Measurements from ENCODE around the gene SIGMAR1.

The SIGMAR1 gene

DNA sequence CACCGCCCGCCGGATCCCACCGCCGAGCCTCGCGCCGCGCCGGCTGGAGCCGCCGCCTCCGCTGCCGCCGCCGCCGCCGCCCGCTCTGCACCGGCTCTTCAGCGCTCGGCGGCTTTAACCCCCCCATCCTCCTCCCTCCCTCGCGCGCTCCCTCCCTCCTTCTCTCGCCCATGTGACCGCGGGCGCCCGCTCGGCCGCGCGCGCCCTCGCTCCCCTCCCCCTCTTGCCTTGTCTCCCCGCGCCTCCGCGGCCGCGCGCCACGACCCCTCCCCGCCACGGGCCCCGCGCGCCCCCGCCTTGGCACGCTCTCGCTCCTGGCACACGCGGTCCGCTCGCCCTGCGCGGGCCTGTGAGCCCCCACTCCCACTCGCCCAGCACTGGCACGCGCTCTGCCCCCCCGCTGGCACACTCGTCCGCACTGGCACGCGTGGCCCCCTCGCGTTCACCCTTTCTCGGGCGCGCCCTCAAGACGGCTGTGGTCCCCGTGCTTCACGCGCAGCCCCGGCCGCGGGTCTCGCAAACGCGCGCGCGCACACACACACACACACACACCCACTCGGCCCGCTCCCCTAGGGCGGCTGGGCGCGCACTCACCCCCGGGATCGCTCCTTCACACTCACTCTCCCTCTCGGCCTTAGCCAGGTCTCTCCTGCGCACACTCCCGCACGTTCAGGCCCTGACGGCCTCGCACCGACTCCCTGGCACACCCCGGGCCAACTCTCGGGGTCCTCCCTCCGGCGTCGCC is 47.8 kb downstream of the SIGMAR1 start, which contains the start of gene CNTFR:
Gene CNTFR, minus strand, starts transcription at position 89 of the 745 bp plus-strand sequence. CDS start 20,743 bp downstream, outside the sequence.
- no peaks in the 10 kb centered on the region for H3K36me3 ChIP-seq (ENCODE audit: low read length)
- no peak within 1 kb of the TSS for H3K9ac ChIP-seq (ENCODE audit: low read length)
- H3K27me3 ChIP-seq (ENCODE audit: low read length) = no peaks in the 10 kb centered on the region
- no peak within 1 kb of the TSS for H2AFZ ChIP-seq (ENCODE audit: low read depth, low read length, severe bottlenecking)
- no peak within 1 kb of the TSS for H3K4me2 ChIP-seq (ENCODE audit: low read depth, low read length, poor library complexity, severe bottlenecking)
- no peaks in the 10 kb centered on the region for H3K79me2 ChIP-seq (ENCODE audit: insufficient read depth, low read length)
- no peaks in the 10 kb centered on the region for H3K9me2 ChIP-seq (replicated peaks; ENCODE audit: insufficient read depth, low read length)
- TF ChIP-seq EZH2phosphoT487 (conservative IDR thresholded peaks at IDR 0.05; ENCODE audit: low read length) = no peak
- TF ChIP-seq, protein P1, sequence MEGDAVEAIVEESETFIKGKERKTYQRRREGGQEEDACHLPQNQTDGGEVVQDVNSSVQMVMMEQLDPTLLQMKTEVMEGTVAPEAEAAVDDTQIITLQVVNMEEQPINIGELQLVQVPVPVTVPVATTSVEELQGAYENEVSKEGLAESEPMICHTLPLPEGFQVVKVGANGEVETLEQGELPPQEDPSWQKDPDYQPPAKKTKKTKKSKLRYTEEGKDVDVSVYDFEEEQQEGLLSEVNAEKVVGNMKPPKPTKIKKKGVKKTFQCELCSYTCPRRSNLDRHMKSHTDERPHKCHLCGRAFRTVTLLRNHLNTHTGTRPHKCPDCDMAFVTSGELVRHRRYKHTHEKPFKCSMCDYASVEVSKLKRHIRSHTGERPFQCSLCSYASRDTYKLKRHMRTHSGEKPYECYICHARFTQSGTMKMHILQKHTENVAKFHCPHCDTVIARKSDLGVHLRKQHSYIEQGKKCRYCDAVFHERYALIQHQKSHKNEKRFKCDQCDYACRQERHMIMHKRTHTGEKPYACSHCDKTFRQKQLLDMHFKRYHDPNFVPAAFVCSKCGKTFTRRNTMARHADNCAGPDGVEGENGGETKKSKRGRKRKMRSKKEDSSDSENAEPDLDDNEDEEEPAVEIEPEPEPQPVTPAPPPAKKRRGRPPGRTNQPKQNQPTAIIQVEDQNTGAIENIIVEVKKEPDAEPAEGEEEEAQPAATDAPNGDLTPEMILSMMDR (IDR thresholded peaks at IDR 0.05; ENCODE audit: insufficient read depth, low read length, poor library complexity, severe bottlenecking) = no peak
- H3K9me3 ChIP-seq (ENCODE audit: insufficient read depth, low read length) = no peaks in the 10 kb centered on the region
- H4K20me1 ChIP-seq (ENCODE audit: low read depth, low read length) = no peaks in the 10 kb centered on the region
- H3K4me3 ChIP-seq (ENCODE audit: insufficient read depth, low read length, poor library complexity, severe bottlenecking) = no peak within 1 kb of the TSS
- no peak within 1 kb of the TSS for H3K27ac ChIP-seq (ENCODE audit: low read depth, low read length)
- H3F3A ChIP-seq (ENCODE audit: insufficient read depth) = no peaks in the 10 kb centered on the region

DNA sequence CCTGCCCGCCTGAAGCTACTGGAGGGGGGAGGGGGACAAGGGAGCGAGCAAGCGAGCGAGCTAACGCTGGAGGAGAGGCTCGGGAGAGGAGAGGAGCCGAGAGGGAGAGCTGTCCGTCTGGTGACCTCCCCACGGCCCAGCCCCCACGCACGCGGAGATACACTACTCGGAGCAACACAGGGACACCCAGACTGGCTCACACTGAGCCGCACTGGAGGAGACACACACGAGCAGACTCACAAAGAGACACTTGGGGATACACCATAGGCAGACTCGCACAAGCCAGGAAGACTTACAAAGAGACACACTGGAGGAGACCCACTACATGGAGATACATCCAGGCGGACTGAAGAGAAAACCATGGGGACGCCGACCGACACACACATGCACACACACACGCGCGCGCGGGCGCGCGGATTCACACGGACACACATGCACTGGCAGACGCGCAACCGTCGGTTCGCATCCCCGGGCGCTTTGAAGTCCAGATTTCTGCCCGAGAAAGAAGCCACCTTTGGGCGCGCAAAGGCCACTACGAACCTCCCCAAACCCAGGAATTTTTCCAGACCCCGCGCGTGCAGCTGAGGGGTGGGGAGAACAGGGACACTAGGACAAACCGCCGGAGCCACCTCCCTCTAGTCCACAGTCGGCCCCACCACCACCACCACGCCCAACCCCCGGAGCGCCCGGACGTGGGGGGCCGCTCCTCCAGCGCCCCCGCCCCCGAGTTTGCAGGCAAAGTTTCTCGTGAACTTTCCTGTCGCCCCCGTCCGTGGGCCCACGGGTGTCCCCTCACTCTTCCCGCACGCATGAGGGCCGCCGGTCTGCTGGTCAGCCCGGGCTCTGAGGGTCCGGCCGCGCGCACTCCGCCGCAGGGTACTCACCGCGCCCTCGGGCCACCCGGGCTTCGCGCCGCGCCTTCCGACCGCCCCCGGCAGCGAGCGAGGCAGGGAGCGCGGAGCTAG is 48.6 kb downstream of the SIGMAR1 start:
- Histone ChIP-seq H3F3A (ENCODE audit: insufficient read depth) (no peaks in the 10 kb centered on the region), H3K36me3 (ENCODE audit: low read length) (no peaks in the 10 kb centered on the region), H3K9me3 (ENCODE audit: insufficient read depth, low read length) (no peaks in the 10 kb centered on the region), H3K27ac (ENCODE audit: low read depth, low read length) (no peak overlapping the region), H3K9me2 (replicated peaks; ENCODE audit: insufficient read depth, low read length) (no peaks in the 10 kb centered on the region), H3K9ac (ENCODE audit: low read length) (no peak overlapping the region), H2AFZ (ENCODE audit: low read depth, low read length, severe bottlenecking) (no peak overlapping the region), H3K4me2 (ENCODE audit: low read depth, low read length, poor library complexity, severe bottlenecking) (no peak overlapping the region), H3K27me3 (ENCODE audit: low read length) (no peaks in the 10 kb centered on the region), H3K79me2 (ENCODE audit: insufficient read depth, low read length) (no peaks in the 10 kb centered on the region), H4K20me1 (ENCODE audit: low read depth, low read length) (no peaks in the 10 kb centered on the region), H3K4me3 (ENCODE audit: insufficient read depth, low read length, poor library complexity, severe bottlenecking) (no peak overlapping the region)
- no peak for TF ChIP-seq EZH2phosphoT487 (conservative IDR thresholded peaks at IDR 0.05; ENCODE audit: low read length)

DNA sequence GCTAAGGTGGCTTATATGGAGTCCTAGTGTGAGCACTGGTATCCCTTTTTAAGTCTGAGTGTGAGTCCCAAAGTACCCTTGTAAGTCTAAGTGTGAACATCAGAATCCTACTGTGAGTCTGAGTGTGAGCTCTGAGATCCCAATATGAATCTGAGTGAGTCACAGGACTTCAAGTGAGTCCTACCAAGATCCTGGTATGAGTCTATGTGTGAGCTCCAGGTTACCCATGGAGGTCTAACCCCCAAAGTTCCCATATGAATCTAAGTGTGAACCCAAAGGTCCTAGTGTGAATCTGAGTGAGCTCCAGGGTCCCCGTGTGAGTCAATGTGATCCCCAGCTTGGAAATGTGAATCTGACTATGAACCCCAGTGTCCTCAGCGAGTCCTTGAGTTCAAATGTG is 50.3 kb downstream of the SIGMAR1 start:
- H3K9me3 ChIP-seq (ENCODE audit: insufficient read depth, low read length) = no peaks in the 10 kb centered on the region
- no peaks in the 10 kb centered on the region for H3K27me3 ChIP-seq (ENCODE audit: low read length)
- H3K9ac ChIP-seq (ENCODE audit: low read length) = no peak overlapping the region
- H3K9me2 ChIP-seq (replicated peaks; ENCODE audit: insufficient read depth, low read length) = no peaks in the 10 kb centered on the region
- H3F3A ChIP-seq (ENCODE audit: insufficient read depth) = no peaks in the 10 kb centered on the region
- TF ChIP-seq EZH2phosphoT487 (conservative IDR thresholded peaks at IDR 0.05; ENCODE audit: low read length) = no peak
- TF ChIP-seq, protein P1 (IDR thresholded peaks at IDR 0.05; ENCODE audit: insufficient read depth, low read length, poor library complexity, severe bottlenecking) = no peak
- H2AFZ ChIP-seq (ENCODE audit: low read depth, low read length, severe bottlenecking) = no peak overlapping the region
- no peak overlapping the region for H3K27ac ChIP-seq (ENCODE audit: low read depth, low read length)
- no peaks in the 10 kb centered on the region for H3K79me2 ChIP-seq (ENCODE audit: insufficient read depth, low read length)
- no peak overlapping the region for H3K4me2 ChIP-seq (ENCODE audit: low read depth, low read length, poor library complexity, severe bottlenecking)
- H4K20me1 ChIP-seq (ENCODE audit: low read depth, low read length) = no peaks in the 10 kb centered on the region
- H3K36me3 ChIP-seq (ENCODE audit: low read length) = no peaks in the 10 kb centered on the region
- no peak overlapping the region for H3K4me3 ChIP-seq (ENCODE audit: insufficient read depth, low read length, poor library complexity, severe bottlenecking)

Data from SU-DHL-6 (cell line).